HG03378 (cell line): ENCODE data around the gene COG5.

Experiments used
- ATAC-seq: cut with Tn5 transposase; IDR thresholded peaks from one replicate; pipeline ENCODE4 v1.9.1; 2021; ENCODE audit warnings: mild to moderate bottlenecking, moderate library complexity; ENCODE audit not compliant: unreplicated experiment

The COG5 gene

GRCh38 chr7:107467972-107468371 is 95.7 kb downstream of the COG5 start:
- ATAC-seq = no peak

GRCh38 chr7:107464666-107465226 is 99.0 kb downstream of the COG5 start:
- no peak for ATAC-seq

GRCh38 chr7:107463139-107464078 is 100.3 kb downstream of the COG5 start:
- no peak for ATAC-seq

GRCh38 chr7:107461938-107462533 is 101.7 kb downstream of the COG5 start:
- no peak for ATAC-seq

- ATAC-seq = no peak
Observed at GRCh38 chr7:107453388-107453787, 110.3 kb downstream of the COG5 start.

- no peak for ATAC-seq
Observed at GRCh38 chr7:107450970-107451369, 112.8 kb downstream of the COG5 start.

- ATAC-seq = no peak
Observed at GRCh38 chr7:107446988-107447387, 116.7 kb downstream of the COG5 start.

- ATAC-seq = no peak
Observed at GRCh38 chr7:107446531-107446930, 117.2 kb downstream of the COG5 start.

GRCh38 chr7:107442678-107443077 is 121.0 kb downstream of the COG5 start:
- no peak for ATAC-seq

GRCh38 chr7:107441581-107442422 is 121.9 kb downstream of the COG5 start:
- ATAC-seq = no peak

- ATAC-seq = no peak
Observed at GRCh38 chr7:107439025-107439424, 124.7 kb downstream of the COG5 start.

GRCh38 chr7:107435749-107436148 is 128.0 kb downstream of the COG5 start:
- ATAC-seq = no peak

GRCh38 chr7:107432261-107432660 is 131.5 kb downstream of the COG5 start:
- ATAC-seq = no peak

- no peak for ATAC-seq
Observed at GRCh38 chr7:107430057-107430456, 133.7 kb downstream of the COG5 start.

- ATAC-seq = no peak
Observed at GRCh38 chr7:107428642-107429041, 135.1 kb downstream of the COG5 start.

GRCh38 chr7:107427462-107427861 is 136.3 kb downstream of the COG5 start:
- ATAC-seq = no peak

- ATAC-seq = no peak
Observed at GRCh38 chr7:107414198-107414597, 149.5 kb downstream of the COG5 start.

- ATAC-seq = no peak
Observed at GRCh38 chr7:107408349-107408748, 155.4 kb downstream of the COG5 start.

GRCh38 chr7:107405559-107405958 is 158.2 kb downstream of the COG5 start:
- no peak for ATAC-seq

GRCh38 chr7:107404740-107405537 is 158.8 kb downstream of the COG5 start:
- no peak for ATAC-seq
